Esophagus muscularis mucosa (tissue), 4 donors: ENCODE data around the gene EIF2B5. TPM values are rescaled to one million over a fixed set of nuclear protein-coding genes. Genes with fewer than 3 reads are reported as not detected.
A peak's percentile ranks its signal among the peaks of the same experiment; 100 is the strongest.

Experiments
- DNase-seq: peaks from one replicate; pipeline ENCODE4 v3.0.0-alpha.2; 2017; ENCODE audit errors: extremely low spot score
- H3K27ac ChIP-seq, 4 donors: fragments of 200-600 bp; sonication (generic); replicated peaks in 1 of 4; 1 replicate in 3 of 4; 2 replicates in 1 of 4; pipeline ENCODE4 v1.5.1; 2016 to 2019; ENCODE audit warnings: mild to moderate bottlenecking in 1 of 4
- H3K27me3 ChIP-seq, 4 donors: fragments of 200-600 bp; sonication (generic); one replicate each; pipeline versions ENCODE4 v1.5.1 to v1.6.0; 2016 to 2019
- H3K36me3 ChIP-seq, 4 donors: fragments of 200-600 bp; sonication (generic); one replicate each; pipeline ENCODE4 v1.5.1; 2016 to 2019
- H3K4me1 ChIP-seq, 4 donors: fragments of 200-600 bp; sonication (generic); one replicate each; pipeline ENCODE4 v1.5.1; 2016 to 2019
- H3K4me3 ChIP-seq, 4 donors: fragments of 200-600 bp; sonication (generic); 1 replicate in 2 of 4; 2 replicates in 2 of 4; pipeline ENCODE4 v1.5.1; 2016 to 2019; ENCODE audit warnings: mild to moderate bottlenecking in 4 of 4, moderate library complexity in 1 of 4
- H3K9me3 ChIP-seq, 4 donors: fragments of 200-600 bp; sonication (generic); 1 replicate in 3 of 4; 2 replicates in 1 of 4; pipeline ENCODE4 v1.5.1; 2016 to 2019
- CTCF ChIP-seq, 3 experiments: fragments of 200-600 bp in 2 of 3; fragments of 450-650 bp in 1 of 3; sonication (generic) in 2 of 3; IDR thresholded peaks; one replicate each; pipeline ENCODE4 v1.5.1; 2017 to 2019; ENCODE audit warnings: antibody characterized with exemption in 3 of 3, mild to moderate bottlenecking in 2 of 3, moderate library complexity in 1 of 3
- EP300 ChIP-seq: sonication (generic); formaldehyde crosslinking; IDR thresholded peaks from one replicate; pipeline ENCODE4 v1.6.1; 2017; ENCODE audit warnings: antibody characterized with exemption
- POLR2A ChIP-seq: fragments of 450-650 bp; IDR thresholded peaks from one replicate; pipeline ENCODE4 v1.6.1; 2017; ENCODE audit warnings: antibody characterized with exemption, moderate library complexity, mild to moderate bottlenecking, low read depth
- POLR2AphosphoS5 ChIP-seq, 2 donors: sonication (generic); formaldehyde crosslinking; IDR thresholded peaks; one replicate each; pipeline ENCODE4 v1.6.1; 2017; ENCODE audit warnings: antibody characterized with exemption in 2 of 2
- WGBS: methylation state at CpG from one replicate; pipeline ENCODE4 v1.1.5; 2018; 5-methylcytosine and 5-hydroxymethylcytosine counted together
- intact Hi-C: fragments of 100-400 bp; cut with DNase I; formaldehyde crosslinking; loops from one replicate; pipeline ENCODE4 v1.15.1; 2023
- total RNA-seq, 4 donors: library from RNA; depleted of rRNA; stranded (reverse); fragments of >200 nt; gene quantifications; one replicate each; pipeline versions ENCODE4 v1.1.0 to v1.2.1, GENCODE V29; 2016

EIF2B5 gene
- total RNA-seq, 4 donors from 2014 or later: 29.3 to 39.5 (median 33.8) TPM

- DNase-seq: no peak
- intact Hi-C loops: loop anchor here (5.0 kb wide), 1 partner anchor 100 kb away; no protein-coding TSS in a partner anchor
- H3K36me3 ChIP-seq: peaks cover 52 to 95% (median 89%) of the 10 kb centered on the region in 4 donors
- TF ChIP-seq EP300 (no peak), CTCF (IDR thresholded peaks at IDR 0.05) (no peak), POLR2A (no peak), POLR2AphosphoS5 (IDR thresholded peaks at IDR 0.05) (no peak)
- H3K9me3 ChIP-seq: no peaks in the 10 kb centered on the region
- no peaks in the 10 kb centered on the region for H3K27me3 ChIP-seq
- H3K27ac ChIP-seq: no peak overlapping the region
- no peak overlapping the region for H3K4me3 ChIP-seq
- H3K4me1 ChIP-seq: peaks cover 5 to 17% (median 12%) of the 10 kb centered on the region in 4 donors
- 92% methylated on average over 7 of the region's 7 CpGs for WGBS
Observed at GRCh38 chr3:184142199-184142598, 7.0 kb downstream of the EIF2B5 start.

DNA sequence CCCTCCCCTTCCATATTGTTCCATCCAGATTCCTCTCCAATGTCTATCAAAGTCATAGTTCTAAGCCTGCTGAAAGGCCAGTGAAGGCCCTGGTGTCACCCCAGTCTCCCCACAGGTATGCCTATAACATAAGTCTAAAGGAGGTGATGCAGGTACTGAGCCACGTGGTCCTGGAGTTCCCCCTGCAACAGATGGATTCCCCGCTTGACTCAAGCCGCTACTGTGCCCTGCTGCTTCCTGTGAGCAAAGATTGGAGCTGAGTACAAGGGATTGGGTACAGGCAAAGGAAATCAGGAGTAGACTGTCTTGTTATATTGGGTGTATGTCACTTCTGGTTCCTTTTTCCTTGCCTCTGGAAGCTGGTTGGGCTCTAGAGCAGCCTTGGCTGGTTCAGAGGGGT, 8.2 kb downstream of the EIF2B5 start:
- Histone ChIP-seq H3K4me3 (no peak overlapping the region), H3K4me1 (peaks cover 4 to 11% (median 8%) of the 10 kb centered on the region in 4 donors), H3K27me3 (no peaks in the 10 kb centered on the region), H3K9me3 (no peaks in the 10 kb centered on the region), H3K27ac (no peak overlapping the region), H3K36me3 (peaks cover 52 to 86% (median 80%) of the 10 kb centered on the region in 4 donors)
- intact Hi-C loops: loop anchor here (5.0 kb wide), 1 partner anchor 99 kb away; no protein-coding TSS in a partner anchor
- DNase-seq: no peak
- no peak for TF ChIP-seq POLR2AphosphoS5 (IDR thresholded peaks at IDR 0.05)
- no peak for TF ChIP-seq CTCF (IDR thresholded peaks at IDR 0.05)
- no peak for TF ChIP-seq POLR2A
- no peak for TF ChIP-seq EP300
- WGBS: 80% methylated on average over 1 of the region's 3 CpGs

DNA sequence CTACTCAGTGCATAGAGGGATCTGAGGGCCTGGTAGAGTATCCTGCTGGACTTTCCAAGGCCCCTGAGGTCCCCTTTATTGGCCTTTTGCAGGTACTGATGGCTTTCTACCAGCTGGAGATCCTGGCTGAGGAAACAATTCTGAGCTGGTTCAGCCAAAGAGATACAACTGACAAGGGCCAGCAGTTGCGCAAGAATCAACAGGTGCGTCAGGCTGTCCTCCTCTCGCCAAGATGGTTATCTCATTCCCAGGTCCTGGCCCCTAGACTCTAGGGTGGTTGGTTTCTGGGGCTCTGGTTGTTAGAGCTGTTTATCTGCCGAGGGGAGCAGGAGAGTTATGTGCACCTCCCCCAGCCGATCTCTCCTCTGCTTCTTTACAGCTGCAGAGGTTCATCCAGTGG, 9.3 kb downstream of the EIF2B5 start:
- Histone ChIP-seq H3K4me3 (no peak overlapping the region), H3K27me3 (no peaks in the 10 kb centered on the region), H3K36me3 (peaks cover 47 to 74% (median 71%) of the 10 kb centered on the region in 4 donors), H3K27ac (no peak overlapping the region), H3K4me1 (peaks cover 4 to 11% (median 8%) of the 10 kb centered on the region in 4 donors), H3K9me3 (no peaks in the 10 kb centered on the region)
- DNase-seq: no peak
- WGBS: 81% methylated on average over 4 of the region's 5 CpGs
- intact Hi-C loops: loop anchor here (5.0 kb wide), 1 partner anchor 98 kb away; no protein-coding TSS in a partner anchor
- no peak for TF ChIP-seq CTCF (IDR thresholded peaks at IDR 0.05)
- no peak for TF ChIP-seq EP300
- TF ChIP-seq POLR2A: no peak
- TF ChIP-seq POLR2AphosphoS5 (IDR thresholded peaks at IDR 0.05): no peak

DNA sequence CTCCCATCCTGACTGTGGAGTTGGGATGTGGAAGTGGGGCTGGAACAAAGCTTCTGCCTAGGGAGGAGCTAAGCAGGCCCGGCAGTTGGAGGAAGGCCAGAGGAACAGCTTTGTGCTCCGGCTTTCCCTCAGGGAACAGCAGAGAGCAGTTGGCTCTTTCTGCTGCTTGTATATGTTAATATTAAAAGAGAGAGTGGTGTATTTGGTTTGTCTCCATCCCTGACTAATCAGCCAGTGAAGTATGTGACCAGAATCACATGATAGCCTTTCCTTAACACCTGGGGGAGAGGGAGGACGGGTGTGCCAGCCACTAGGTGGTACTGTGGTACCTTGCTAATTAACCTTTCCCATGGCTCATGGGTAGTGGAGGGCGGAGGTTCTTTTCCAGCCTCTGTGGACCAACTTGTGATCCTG, 10.0 kb downstream of the EIF2B5 start:
- peaks cover 4 to 11% (median 8%) of the 10 kb centered on the region in 4 donors for H3K4me1 ChIP-seq
- H3K9me3 ChIP-seq: no peaks in the 10 kb centered on the region
- peaks cover 42 to 68% (median 67%) of the 10 kb centered on the region in 4 donors for H3K36me3 ChIP-seq
- TF ChIP-seq CTCF (IDR thresholded peaks at IDR 0.05): peak; percentile 43 to 53 (median 47)
- no peak for TF ChIP-seq EP300
- peak; percentile 13 to 36 for TF ChIP-seq POLR2AphosphoS5 (IDR thresholded peaks at IDR 0.05)
- no peak for TF ChIP-seq POLR2A
- peak overlapping the region in 1 of 4 donors; percentile 22 for H3K27ac ChIP-seq
- WGBS: 44% methylated on average over 4 of the region's 4 CpGs
- no peaks in the 10 kb centered on the region for H3K27me3 ChIP-seq
- intact Hi-C loops: loop anchor here (5.0 kb wide), 2 partner anchors 42 to 107 kb away; partner anchors contain the start of gene ABCF3
- H3K4me3 ChIP-seq: no peak overlapping the region
- DNase-seq: no peak
